HEK293 (cell line): Measurements from ENCODE around the gene RPL4.

ENCODE experiments used
- CTCF ChIA-PET: fragments of 350-600 bp; formaldehyde crosslinking; extraction: SDS; loops from one replicate; lab custom pipeline; 2021; ENCODE audit warnings: antibody characterized with exemption; lab: Yijun Ruan, JAX
- POLR2A ChIA-PET: fragments of 300-600 bp; formaldehyde crosslinking; extraction: SDS; loops from one replicate; lab custom pipeline; 2020; ENCODE audit warnings: antibody characterized with exemption, inconsistent platforms; lab: Yijun Ruan, JAX
- H3K27ac ChIP-seq: fragments of 200-500 bp; sonication (Bioruptor generic); 2 replicates; pipeline ENCODE4 v1.5.1; 2014; ENCODE audit warnings: low read depth, low read length, control low read depth, inconsistent platforms; ENCODE audit errors: extremely low read depth
- H3K36me3 ChIP-seq, 2 experiments: fragments of 200-500 bp in 1 of 2; sonication (Bioruptor generic) in 1 of 2; 1 replicate in 1 of 2; 2 replicates in 1 of 2; pipeline ENCODE4 v1.5.1; 2014 to 2017; ENCODE audit warnings: inconsistent platforms in 2 of 2, low read length in 2 of 2; ENCODE audit not compliant: control insufficient read depth in 2 of 2, insufficient read depth in 1 of 2
- H3K4me1 ChIP-seq: fragments of 200-500 bp; sonication (Bioruptor generic); 2 replicates; pipeline ENCODE4 v1.5.1; 2014; ENCODE audit warnings: mild to moderate bottlenecking, low read length, inconsistent platforms; ENCODE audit not compliant: control insufficient read depth, insufficient read depth
- H3K4me3 ChIP-seq: 2 replicates; pipeline ENCODE4 v1.5.1; 2011; ENCODE audit warnings: low read depth, mild to moderate bottlenecking, control low read depth, low read length, moderate library complexity
- H3K9me3 ChIP-seq: fragments of 200-500 bp; sonication (Bioruptor generic); 2 replicates; pipeline ENCODE4 v1.5.1; 2014; ENCODE audit warnings: low read depth, low read length, inconsistent platforms; ENCODE audit not compliant: control insufficient read depth, insufficient read depth
- KLF1 ChIP-seq: fragments of 450-650 bp; formaldehyde crosslinking; IDR thresholded peaks from 2 replicates; pipeline ENCODE4 v1.5.1; 2016; ENCODE audit warnings: missing biosample characterization, missing genetic modification characterization
- PRDM2 ChIP-seq: fragments of 450-650 bp; formaldehyde crosslinking; IDR thresholded peaks from 2 replicates; pipeline ENCODE4 v1.5.1; 2016; ENCODE audit warnings: missing biosample characterization, missing genetic modification characterization, borderline replicate concordance
- SP2 ChIP-seq: fragments of 450-650 bp; formaldehyde crosslinking; IDR thresholded peaks from 2 replicates; pipeline ENCODE4 v1.5.1; 2016; ENCODE audit warnings: missing biosample characterization, missing genetic modification characterization
- TRIM28 ChIP-seq: IDR thresholded peaks from 2 replicates; pipeline ENCODE4 v1.6.1; 2011; ENCODE audit warnings: low read length, control low read depth, borderline replicate concordance
- ZBTB17 ChIP-seq: fragments of 450-650 bp; formaldehyde crosslinking; IDR thresholded peaks from 2 replicates; pipeline ENCODE4 v1.5.1; 2016; ENCODE audit warnings: missing biosample characterization, missing genetic modification characterization
- ZNF175 ChIP-seq: fragments of 450-650 bp; formaldehyde crosslinking; IDR thresholded peaks from 2 replicates; pipeline ENCODE4 v1.5.1; 2016; ENCODE audit warnings: missing biosample characterization, missing genetic modification characterization
- ZNF239 ChIP-seq: fragments of 450-650 bp; formaldehyde crosslinking; IDR thresholded peaks from 2 replicates; pipeline ENCODE4 v1.5.1; 2016; ENCODE audit warnings: missing biosample characterization, missing genetic modification characterization
- ZNF280C ChIP-seq: fragments of 450-650 bp; formaldehyde crosslinking; IDR thresholded peaks from 2 replicates; pipeline ENCODE4 v1.5.1; 2016; ENCODE audit warnings: missing biosample characterization, missing genetic modification characterization
- ZNF362 ChIP-seq: fragments of 450-650 bp; formaldehyde crosslinking; IDR thresholded peaks from 2 replicates; pipeline ENCODE4 v1.5.1; 2016; ENCODE audit warnings: missing biosample characterization, missing genetic modification characterization
- ZNF530 ChIP-seq: fragments of 450-650 bp; formaldehyde crosslinking; IDR thresholded peaks from 2 replicates; pipeline ENCODE4 v1.5.1; 2016; ENCODE audit warnings: low read depth, missing biosample characterization, missing genetic modification characterization
- ZNF571 ChIP-seq: fragments of 450-650 bp; formaldehyde crosslinking; IDR thresholded peaks from 2 replicates; pipeline ENCODE4 v1.5.0; 2017; ENCODE audit warnings: missing biosample characterization, missing genetic modification characterization
- ZNF645 ChIP-seq: fragments of 450-650 bp; formaldehyde crosslinking; IDR thresholded peaks from 2 replicates; pipeline ENCODE4; 2016; ENCODE audit warnings: missing biosample characterization, missing genetic modification characterization
- ZNF707 ChIP-seq: fragments of 450-650 bp; formaldehyde crosslinking; IDR thresholded peaks from 2 replicates; pipeline ENCODE4 v1.5.1; 2016; ENCODE audit warnings: missing biosample characterization, missing genetic modification characterization
- ZSCAN16 ChIP-seq: fragments of 450-650 bp; formaldehyde crosslinking; IDR thresholded peaks from 2 replicates; pipeline ENCODE4 v1.5.1; 2016; ENCODE audit warnings: missing biosample characterization, missing genetic modification characterization
- ZSCAN23 ChIP-seq: fragments of 450-650 bp; formaldehyde crosslinking; IDR thresholded peaks from 2 replicates; pipeline ENCODE4 v1.5.1; 2016; ENCODE audit warnings: missing biosample characterization, missing genetic modification characterization

Gene RPL4

GRCh38 chr15:66489179-66489791 lies 15.4 kb downstream of the RPL4 start:
- H3K4me1 ChIP-seq = no peaks in the 10 kb centered on the region
- no peaks in the 10 kb centered on the region for H3K9me3 ChIP-seq
- ChIA-PET POLR2A (interaction anchor here (1.2 to 3.6 kb wide), 4 partner anchors 8 to 102 kb away, joined by 3 to 12 read pairs (median 4); partner anchors contain the start of gene SNAPC5), CTCF (interaction anchor here (2.2 kb wide), 1 partner anchor 9 kb away, joined by 12 read pairs; the partner anchor contains the start of gene SNAPC5)
- H3K36me3 ChIP-seq = peaks cover 66 to 93% of the 10 kb centered on the region in 2 experiments
- TF ChIP-seq SP2 (tag by site-specific recombination) (no peak), KLF1 (no peak), ZBTB17 (tag by site-specific recombination) (0 out of 2 replicates have a peak, but pooled peaks have one; percentile 13), ZSCAN23 (tag by site-specific recombination) (no peak)
- H3K27ac ChIP-seq = 0 out of 2 replicates have a peak overlapping the region, but pooled peaks have one; percentile 24
- no peak overlapping the region for H3K4me3 ChIP-seq

GRCh38 chr15:66488525-66488924 lies 16.1 kb downstream of the RPL4 start:
- CTCF ChIA-PET = interaction anchor here (2.2 kb wide), 1 partner anchor 10 kb away, joined by 12 read pairs; the partner anchor contains the start of gene SNAPC5
- Histone ChIP-seq H3K4me1 (no peaks in the 10 kb centered on the region), H3K4me3 (no peak overlapping the region)
- TF ChIP-seq ZNF280C (tag by site-specific recombination) = no peak
- TF ChIP-seq ZNF239 = no peak
- TF ChIP-seq, all 188 proteins: peak for 0
- POLR2A ChIA-PET = interaction anchor here (1.2 to 3.6 kb wide), 3 partner anchors 9 to 101 kb away, joined by 3 to 12 read pairs (median 5); partner anchors contain the start of gene SNAPC5
- no peaks in the 10 kb centered on the region for H3K9me3 ChIP-seq
- no peak overlapping the region for H3K27ac ChIP-seq
- H3K36me3 ChIP-seq = peaks cover 58 to 85% of the 10 kb centered on the region in 2 experiments

- Histone ChIP-seq H3K4me1 (no peaks in the 10 kb centered on the region), H3K27ac (no peak overlapping the region), H3K4me3 (no peak overlapping the region)
- POLR2A ChIA-PET = interaction anchor here (3.6 kb wide), 1 partner anchor 11 kb away, joined by 12 read pairs; the partner anchor contains the start of gene SNAPC5
- CTCF ChIA-PET = no interaction called here
- TF ChIP-seq ZNF571 (tag by site-specific recombination) = no peak
- TF ChIP-seq TRIM28 = no peak
- no peak for TF ChIP-seq ZNF707
- TF ChIP-seq ZSCAN16 (tag by site-specific recombination) = no peak
- no peak for TF ChIP-seq ZNF175
- no peak for TF ChIP-seq ZSCAN23 (tag by site-specific recombination)
- TF ChIP-seq ZNF645 (tag by site-specific recombination) = no peak
- TF ChIP-seq ZNF362 (tag by site-specific recombination) = no peak
- no peak for TF ChIP-seq PRDM2 (tag by site-specific recombination)
- TF ChIP-seq ZNF530 (tag by site-specific recombination) = no peak
- TF ChIP-seq, all 188 proteins: peak for 0
- peaks cover 42 to 82% of the 10 kb centered on the region in 2 experiments for H3K36me3 ChIP-seq
- H3K9me3 ChIP-seq = no peaks in the 10 kb centered on the region
Observed at GRCh38 chr15:66486887-66487286, 17.8 kb downstream of the RPL4 start.
